ENCODE measurements around the gene FAH.

The FAH gene

DNA sequence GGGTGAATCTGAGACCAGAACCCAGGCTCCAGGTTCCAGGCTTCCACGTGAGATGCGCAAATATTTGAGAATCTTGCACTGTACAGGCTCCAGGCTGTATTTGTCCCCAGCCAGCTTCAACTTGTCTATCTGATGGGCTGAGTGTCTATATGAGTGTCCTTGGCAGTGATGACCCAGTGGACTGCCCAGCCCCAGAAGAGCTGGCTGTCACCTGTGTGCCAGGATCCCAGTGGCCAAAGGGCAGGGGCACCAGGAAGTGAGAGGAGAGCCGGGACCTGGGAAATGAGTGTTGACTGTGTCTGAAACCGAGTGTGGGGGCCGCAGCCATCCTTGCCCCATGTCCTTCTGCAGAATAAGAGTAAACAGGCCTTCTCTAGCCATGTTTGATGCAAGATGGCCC, 10.4 kb downstream of the FAH start:
- TF ChIP-seq, protein P1, sequence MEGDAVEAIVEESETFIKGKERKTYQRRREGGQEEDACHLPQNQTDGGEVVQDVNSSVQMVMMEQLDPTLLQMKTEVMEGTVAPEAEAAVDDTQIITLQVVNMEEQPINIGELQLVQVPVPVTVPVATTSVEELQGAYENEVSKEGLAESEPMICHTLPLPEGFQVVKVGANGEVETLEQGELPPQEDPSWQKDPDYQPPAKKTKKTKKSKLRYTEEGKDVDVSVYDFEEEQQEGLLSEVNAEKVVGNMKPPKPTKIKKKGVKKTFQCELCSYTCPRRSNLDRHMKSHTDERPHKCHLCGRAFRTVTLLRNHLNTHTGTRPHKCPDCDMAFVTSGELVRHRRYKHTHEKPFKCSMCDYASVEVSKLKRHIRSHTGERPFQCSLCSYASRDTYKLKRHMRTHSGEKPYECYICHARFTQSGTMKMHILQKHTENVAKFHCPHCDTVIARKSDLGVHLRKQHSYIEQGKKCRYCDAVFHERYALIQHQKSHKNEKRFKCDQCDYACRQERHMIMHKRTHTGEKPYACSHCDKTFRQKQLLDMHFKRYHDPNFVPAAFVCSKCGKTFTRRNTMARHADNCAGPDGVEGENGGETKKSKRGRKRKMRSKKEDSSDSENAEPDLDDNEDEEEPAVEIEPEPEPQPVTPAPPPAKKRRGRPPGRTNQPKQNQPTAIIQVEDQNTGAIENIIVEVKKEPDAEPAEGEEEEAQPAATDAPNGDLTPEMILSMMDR (conservative IDR thresholded peaks at IDR 0.05) = no peak
- TF ChIP-seq ZFX (IDR thresholded peaks at IDR 0.05) = no peak
- H3K27ac ChIP-seq = no peak overlapping the region

GRCh38 chr15:80163897-80164296, 11.1 kb downstream of the FAH start:
- H3K27ac ChIP-seq = no peak overlapping the region
- TF ChIP-seq ZFX (IDR thresholded peaks at IDR 0.05) = no peak
- TF ChIP-seq, protein P1 (conservative IDR thresholded peaks at IDR 0.05) = no peak

DNA sequence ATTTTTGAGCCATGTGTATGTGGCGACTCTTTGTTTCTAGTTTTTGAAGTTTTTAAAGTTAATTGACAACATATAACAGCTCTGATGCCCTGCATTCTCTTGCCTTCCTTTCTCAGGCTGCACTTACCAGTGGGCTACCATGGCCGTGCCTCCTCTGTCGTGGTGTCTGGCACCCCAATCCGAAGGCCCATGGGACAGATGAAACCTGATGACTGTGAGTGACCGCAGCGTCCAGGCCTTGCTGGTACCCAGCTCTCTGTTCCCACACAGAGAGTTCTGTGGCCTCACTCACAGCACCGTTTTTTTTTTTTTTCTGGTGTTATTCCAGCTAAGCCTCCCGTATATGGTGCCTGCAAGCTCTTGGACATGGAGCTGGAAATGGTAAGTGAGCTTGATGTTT, 15.1 kb downstream of the FAH start:
- no peak for TF ChIP-seq ZFX (IDR thresholded peaks at IDR 0.05)
- TF ChIP-seq, protein P1 (conservative IDR thresholded peaks at IDR 0.05) = no peak
- H3K27ac ChIP-seq = no peak overlapping the region

- no peak for TF ChIP-seq ZFX (IDR thresholded peaks at IDR 0.05)
- TF ChIP-seq, protein P1 (conservative IDR thresholded peaks at IDR 0.05) = no peak
- H3K27ac ChIP-seq = no peak overlapping the region
Measured at GRCh38 chr15:80168421-80168820, 15.6 kb downstream of the FAH start.

- H3K27ac ChIP-seq = no peak overlapping the region
- TF ChIP-seq, protein P1 (conservative IDR thresholded peaks at IDR 0.05) = no peak
- TF ChIP-seq ZFX (IDR thresholded peaks at IDR 0.05) = no peak
Measured at GRCh38 chr15:80169768-80170357, 17.1 kb downstream of the FAH start.

DNA sequence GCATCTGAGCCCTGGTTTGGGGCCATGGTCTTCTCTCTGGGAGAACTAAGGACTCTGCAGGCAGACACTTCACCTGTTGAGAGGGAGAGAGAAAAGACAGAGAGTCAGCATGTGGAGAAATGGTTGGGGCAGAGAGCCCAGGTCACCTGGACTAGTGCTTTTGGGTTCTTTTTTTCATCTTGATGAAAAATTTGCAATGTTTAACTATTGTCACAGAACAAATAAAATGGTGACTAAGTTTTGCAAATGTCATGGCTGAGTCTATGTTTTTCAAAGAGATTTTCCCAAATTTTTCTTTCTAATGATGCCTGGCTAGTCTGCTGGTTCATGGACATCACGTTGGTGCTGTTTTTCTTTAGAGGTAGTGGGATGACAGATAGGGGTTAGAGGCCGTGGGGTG, 17.8 kb downstream of the FAH start:
- TF ChIP-seq ZFX (IDR thresholded peaks at IDR 0.05) = no peak
- TF ChIP-seq, protein P1 (conservative IDR thresholded peaks at IDR 0.05) = no peak

DNA sequence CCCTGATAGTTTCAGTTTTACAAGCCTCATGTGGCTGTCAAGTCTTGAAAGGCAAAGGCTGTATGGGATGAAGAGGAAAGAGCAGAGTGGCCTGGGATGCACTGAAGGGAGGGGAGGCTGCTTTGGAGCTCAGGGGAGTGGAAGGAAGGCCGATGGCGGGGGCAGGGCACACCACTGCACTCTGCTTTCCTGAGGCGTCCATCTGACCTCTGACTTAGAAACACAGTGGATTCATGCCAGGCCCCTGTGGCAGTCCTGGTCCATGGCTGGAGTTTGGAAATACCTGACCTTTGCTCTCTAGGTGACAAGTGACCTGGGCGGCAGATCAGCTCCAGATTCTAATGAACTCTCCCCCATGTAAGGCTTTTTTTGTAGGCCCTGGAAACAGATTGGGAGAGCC, 19.0 kb downstream of the FAH start:
- TF ChIP-seq, protein P1 (conservative IDR thresholded peaks at IDR 0.05) = no peak
- TF ChIP-seq ZFX (IDR thresholded peaks at IDR 0.05) = no peak
- no peak overlapping the region for H3K27ac ChIP-seq

More for the DNA sequence above, 17.8 kb downstream of the FAH start:
- H3K27ac ChIP-seq = no peak overlapping the region

Measured in C4-2B (cell line).